Tongue (tissue), 2 donors: ENCODE results near the gene RAB3C. TPM values are rescaled to one million over a fixed set of nuclear protein-coding genes. Genes with fewer than 3 reads are reported as not detected.

Source experiments
- DNase-seq: peaks from one replicate; pipeline ENCODE4 v3.0.0-alpha.2; 2015
- total RNA-seq: library from RNA; depleted of rRNA; stranded (reverse); fragments of >200 nt; gene quantifications from one replicate; pipeline ENCODE4 v1.2.3, GENCODE V29; 2014

Gene RAB3C
- total RNA-seq, 1 donor from 2014 or later = 0.21 TPM

DNA sequence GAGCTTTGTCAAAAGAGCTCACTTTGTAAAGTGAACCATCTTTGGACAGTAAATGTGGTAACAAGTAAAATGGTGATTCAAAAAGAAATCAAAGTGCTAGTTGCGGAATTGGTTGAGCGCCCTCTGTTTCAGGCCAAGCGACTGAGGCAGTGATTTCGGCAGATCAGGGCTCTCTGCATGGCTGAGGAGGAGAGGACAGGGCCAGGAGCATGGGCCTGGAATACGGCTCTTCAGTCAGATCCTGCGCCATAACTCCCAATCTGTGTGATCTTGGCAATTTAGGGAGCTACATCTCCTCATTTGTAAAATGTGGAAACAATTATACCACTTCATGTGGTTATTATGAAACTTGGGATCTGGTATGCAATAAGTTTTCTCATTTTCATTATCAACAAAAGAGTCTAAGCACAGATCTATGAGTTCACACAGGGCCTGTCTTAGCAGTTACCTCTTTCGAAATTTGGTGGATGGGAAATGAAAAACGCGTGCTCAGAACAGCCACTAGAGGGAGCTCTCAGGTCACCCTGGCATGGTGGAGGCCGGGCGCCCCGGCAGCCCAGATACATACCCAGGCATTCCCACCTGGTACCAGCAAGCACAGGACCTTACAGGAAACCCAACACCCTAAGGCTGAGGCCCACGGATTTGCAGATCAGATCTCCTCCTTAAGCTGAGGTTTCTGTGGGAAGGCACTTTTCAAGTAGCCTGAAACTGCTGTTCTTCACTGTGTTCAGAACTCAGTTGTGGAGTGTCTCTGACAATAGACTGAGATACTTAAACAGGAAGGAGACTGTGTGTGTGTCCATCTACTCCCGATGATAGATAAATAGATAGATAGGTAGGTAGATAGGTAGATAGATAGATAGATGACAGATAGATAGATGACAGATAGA is 303.7 kb downstream of the RAB3C start:
- peak; percentile 75 for DNase-seq

DNA sequence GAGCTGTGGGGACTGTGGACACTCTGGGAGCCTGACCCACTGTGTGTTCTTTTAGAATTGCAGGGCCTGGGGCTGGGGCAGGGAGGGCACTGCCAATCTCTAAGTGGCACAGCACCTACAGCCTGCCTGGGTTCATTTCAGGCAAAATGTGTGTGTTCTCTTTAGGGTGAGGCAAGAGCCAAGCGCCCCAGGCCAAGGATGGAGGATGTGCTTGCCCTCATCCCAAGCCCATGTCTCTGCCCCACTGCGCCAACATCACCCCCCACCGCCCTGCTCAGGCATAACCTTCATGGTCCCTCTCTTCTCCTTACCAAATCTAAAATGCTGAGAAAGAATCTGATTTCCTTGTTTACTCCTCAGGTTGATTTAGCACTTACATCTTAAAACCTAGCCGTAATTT is 304.4 kb downstream of the RAB3C start:
- DNase-seq = no peak

DNA sequence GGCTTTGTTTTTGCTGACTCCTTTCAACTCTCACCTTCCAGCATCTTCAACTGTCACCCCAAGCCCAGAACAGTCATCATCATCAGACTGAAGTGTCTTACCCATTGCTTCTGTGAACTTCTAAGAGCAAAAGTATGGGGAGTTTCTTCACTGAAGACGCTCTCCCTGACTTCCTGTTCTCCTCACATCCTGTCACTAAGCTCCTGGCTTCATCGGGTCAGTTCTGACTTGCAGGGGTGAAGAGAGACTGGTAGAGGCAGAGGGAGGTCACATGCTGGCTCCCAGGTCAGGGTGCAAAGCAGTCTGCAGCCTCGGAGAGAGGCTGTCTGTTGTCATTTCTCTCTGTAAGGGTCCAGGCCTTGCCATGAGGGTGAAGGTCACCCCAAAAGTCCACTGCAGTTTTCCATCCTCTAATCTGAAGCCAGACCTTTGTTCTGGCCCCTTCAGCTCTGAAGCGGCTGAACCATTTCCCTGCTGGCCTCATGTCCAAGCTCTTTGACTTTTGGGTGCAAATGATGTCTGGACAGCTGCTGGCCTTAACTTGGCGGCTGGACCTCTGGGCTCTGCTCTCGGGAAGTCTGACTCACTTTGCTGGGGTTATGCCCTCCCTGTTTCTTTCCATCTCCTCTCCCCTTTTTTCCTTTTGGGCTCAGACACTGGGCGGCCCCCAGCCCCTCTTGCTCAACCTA is 305.0 kb downstream of the RAB3C start:
- DNase-seq = no peak

DNA sequence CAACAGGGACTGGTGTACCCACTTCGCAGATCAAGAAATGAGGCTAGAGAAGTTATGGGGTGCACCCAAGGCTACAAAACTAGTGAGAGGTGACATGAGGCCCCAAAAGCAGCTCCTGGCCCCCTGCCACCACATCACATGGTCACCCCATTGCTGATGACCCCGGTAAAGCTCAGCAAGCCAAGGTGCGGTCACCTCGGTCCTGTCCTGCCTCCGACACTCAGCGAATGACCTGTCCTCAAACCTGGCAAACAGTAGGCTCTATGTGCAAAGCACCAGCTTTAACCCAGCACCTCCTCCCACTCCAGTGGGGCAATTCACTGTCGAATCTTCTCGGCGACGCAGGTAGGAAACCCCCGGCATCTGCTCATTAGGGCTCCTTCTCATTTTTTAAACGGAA is 307.4 kb downstream of the RAB3C start:
- DNase-seq = no peak

DNA sequence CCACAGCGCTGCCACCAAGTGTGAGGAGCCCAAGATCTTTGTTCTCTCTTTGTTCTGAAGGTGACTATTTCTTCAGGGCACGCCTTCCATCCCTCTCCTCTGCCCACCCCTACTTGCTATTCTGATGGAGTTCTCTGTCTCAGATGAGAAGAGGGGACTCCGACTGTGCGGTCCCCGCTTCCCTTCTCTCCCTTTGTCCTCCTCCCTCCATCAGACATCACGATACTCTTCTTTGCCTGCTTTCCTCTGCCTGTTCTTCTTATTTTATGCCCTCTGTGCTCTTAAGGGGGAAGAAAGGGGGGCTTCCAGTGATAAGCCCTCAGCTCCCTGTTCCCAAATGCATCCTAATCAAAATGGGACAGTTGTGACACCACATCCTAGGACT is 307.8 kb downstream of the RAB3C start:
- DNase-seq = no peak

DNA sequence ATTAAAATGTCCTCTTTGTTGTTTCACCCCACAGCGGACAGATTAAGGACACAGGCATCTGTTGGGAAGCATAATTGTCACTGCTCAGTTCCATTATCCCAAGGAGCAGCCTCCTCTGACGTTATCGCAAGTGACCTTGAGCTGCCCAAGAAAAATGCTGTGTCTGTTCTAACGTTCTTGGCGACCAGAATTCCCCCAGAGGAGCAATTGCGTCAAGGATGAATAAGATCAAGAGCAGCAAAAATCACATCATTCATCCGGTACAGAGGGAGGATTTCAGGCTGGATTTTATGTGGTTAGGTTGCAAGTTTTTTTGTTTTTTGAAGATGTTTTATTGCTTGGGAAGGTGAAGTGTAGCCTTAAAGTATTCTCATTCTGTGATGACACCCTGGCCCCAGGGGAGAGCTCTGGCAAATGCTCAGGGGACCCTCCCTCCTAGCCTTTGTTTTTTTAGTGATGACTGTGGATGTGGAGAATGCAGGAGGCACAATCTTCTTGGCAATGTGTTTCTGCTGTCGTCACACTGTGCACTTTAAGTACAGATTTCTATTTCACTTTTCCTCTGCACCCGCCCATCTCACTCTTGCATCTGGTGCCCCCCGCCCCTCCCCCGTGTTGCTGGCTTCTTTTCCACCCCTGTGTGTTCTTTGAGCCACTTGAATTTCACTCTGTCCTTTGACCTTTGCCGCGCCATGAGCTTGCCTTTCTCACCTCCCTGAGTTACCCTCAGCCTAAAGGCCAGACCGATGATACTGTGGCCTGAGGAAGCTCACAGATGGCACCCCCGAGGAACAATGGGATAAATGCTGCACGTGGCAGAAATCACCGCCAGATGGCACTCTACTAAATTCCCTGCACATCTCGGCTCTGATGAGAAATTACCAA is 308.5 kb downstream of the RAB3C start:
- DNase-seq = peak; percentile 83

DNA sequence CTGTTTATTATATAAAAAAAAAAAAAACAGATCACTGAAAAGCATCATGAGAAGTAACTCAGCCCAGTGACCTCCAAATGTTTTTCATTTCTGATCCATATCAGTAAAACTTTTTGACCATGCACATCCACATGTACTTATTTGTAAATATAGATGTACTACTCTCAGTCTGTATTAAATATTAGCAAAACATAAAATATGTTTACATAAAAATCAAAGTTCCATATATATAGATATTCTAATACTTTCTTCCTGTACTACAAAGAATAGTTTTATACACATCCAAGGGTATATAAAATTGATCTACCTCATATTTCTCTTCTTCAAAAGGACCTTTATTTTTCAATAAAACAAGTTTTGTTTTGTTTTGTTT is 309.1 kb downstream of the RAB3C start:
- no peak for DNase-seq

DNA sequence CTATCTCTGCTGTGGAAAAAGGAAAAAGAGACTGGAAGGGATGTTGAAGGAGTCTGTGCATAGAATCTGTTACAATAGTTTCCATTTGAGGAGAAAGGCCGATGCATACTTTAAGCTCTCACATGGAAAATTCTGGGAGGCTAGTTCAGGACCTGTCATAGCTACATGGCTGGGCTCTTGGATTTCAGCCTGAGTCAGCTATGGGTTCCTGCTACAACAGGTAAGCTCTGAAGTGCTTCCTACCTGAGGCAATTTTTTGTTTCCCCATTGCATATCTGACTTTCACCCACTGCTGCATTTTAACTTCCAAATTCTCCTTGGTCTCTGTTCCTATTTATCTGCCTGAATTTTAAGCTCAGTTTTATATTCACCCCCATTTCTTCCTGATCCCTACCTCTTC is 310.7 kb downstream of the RAB3C start:
- no peak for DNase-seq

DNA sequence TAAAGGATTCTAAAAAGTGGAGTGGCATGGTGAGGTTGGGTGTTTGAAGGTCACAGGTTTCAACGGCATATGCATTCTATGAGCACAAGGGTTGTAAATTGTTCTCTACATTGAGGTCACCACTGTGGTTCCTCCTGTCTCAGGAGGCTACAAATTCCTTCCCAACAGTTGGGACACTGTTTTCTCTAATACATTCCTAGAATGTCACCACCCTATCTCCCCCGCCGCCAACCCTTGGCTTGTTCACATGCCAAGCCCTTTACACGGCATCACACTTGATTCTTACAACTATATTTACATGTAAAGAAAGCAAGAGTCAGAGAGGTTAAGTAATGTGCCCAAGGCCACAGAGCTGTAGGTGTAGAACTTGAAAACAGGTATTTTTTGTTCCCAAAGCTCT is 315.1 kb downstream of the RAB3C start:
- DNase-seq = no peak

DNA sequence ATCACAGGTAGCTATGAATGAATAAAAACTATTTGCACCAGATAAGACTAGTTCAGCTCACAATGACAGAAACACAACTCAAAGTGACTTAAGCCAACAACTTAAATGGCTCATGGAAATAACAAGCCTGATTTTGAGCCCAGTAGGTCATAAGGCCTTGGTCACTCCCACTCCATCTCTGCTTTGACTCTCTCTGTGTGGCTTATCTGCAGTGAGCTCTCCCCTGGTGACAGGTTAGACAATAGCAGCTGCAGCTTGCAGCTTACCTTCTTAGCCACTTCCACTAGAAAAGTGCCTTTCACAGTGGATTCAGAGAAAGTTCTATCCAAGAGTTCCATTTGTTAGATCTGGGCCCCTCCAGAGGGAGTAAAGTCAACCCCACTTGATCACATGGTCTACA is 315.7 kb downstream of the RAB3C start:
- no peak for DNase-seq

DNA sequence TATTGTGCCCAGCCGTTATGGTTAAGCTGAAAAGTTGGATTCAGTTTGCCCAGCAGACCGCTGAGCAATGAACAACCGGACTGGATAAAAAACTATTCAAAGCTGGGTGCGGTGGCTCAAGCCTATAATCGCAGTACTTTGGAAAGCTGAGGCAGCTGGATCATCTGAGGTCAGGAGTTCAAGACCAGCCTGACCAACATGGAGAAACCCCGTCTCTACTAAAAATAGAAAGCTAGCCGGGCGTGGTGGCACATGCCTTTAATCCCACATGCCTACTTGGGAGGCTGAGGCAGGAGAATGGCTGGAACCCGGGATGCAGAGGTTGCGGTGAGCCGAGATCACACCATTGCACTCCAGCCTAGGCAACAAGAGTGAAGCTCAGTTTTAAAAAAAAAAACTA is 318.4 kb downstream of the RAB3C start:
- no peak for DNase-seq

DNA sequence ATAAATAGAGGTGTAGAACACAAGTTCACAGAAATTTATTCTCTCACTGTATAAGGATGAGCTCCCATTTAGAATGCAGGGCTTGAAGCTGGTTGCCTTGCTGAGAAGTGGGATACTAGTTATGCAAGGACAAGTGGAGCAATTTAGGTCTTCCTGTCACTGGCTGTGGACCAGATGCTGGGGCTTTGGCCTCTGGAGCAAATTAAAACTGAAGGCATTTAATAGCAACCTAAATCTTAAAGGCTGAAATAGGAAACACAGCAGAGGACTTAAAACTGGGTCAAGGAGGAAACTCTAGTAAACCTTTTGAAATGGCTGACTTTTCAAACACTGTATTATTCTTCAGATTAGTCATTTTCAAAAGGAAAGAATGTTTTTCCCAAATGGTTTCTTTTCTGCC is 319.4 kb downstream of the RAB3C start:
- DNase-seq = no peak

DNA sequence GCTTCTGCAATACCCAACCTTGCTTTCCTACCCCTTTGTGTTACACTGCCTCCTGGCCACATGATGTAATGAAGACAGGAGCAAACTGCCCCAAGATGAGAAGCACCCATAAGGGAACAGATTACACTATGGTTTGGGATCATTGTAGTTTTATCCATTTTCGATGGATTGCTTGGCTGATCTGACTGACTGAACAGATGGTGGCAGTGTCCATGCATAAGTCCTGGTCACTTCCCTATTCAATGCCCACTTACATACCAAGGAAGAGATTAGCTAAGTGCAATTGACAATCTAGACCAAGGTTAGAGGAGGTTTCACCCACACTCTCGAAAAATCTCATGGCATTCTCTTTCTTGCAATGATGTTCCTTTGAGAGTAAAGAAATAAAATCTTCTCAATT is 319.9 kb downstream of the RAB3C start:
- DNase-seq = no peak

DNA sequence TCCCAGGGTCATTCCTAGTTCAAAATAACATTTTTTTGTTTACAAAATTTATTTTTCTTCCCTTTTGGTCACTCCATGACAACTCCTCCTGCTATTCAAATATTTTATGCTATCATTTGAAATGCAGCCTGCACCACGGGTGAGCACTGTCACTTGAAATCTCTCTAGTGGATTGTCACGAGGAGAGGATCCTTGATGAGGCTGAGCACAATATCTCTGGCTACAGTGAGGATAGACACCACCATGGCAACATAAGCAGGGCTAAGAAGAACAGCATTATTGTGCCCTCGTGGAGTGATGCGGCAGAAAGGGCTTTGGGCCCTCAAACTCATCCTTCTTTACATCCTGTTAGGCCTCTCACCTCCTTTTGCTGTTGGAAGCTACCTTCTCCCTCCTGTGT is 321.9 kb downstream of the RAB3C start:
- DNase-seq = no peak

DNA sequence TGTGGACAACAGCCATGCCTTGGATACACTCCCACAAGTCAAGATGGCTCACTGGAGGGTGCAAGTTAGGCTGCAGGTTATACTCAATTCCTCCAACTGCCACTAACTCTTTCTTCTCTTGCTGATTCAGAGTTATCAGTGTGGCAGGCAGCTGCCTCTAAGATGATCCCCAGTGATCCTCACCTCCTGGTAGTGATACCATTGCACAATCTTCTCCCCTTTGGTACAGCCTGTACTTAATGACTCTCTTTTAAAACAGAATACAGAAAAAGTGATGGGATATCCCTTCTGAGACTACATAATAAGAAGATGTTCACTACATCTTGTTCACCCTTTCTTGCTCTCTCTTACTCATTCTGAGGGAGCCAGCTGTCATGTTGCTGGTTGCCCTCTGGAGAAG is 323.1 kb downstream of the RAB3C start:
- DNase-seq = no peak

Other genes starting within 250 kb of the RAB3C start
- gene PLK2, start 123.0 kb upstream of the RAB3C start, total RNA-seq = 204 TPM
- 4.0 TPM for gene GAPT, start 91.6 kb upstream of the RAB3C start, total RNA-seq